ENCODE measurements around the gene EXOC7. TPM values are rescaled to one million over a fixed set of nuclear protein-coding genes. Genes with fewer than 3 reads are reported as not detected.

The EXOC7 gene
- total and polyA plus RNA-seq, 8 donors = 31.8 to 280 (median 68.1) TPM

DNA sequence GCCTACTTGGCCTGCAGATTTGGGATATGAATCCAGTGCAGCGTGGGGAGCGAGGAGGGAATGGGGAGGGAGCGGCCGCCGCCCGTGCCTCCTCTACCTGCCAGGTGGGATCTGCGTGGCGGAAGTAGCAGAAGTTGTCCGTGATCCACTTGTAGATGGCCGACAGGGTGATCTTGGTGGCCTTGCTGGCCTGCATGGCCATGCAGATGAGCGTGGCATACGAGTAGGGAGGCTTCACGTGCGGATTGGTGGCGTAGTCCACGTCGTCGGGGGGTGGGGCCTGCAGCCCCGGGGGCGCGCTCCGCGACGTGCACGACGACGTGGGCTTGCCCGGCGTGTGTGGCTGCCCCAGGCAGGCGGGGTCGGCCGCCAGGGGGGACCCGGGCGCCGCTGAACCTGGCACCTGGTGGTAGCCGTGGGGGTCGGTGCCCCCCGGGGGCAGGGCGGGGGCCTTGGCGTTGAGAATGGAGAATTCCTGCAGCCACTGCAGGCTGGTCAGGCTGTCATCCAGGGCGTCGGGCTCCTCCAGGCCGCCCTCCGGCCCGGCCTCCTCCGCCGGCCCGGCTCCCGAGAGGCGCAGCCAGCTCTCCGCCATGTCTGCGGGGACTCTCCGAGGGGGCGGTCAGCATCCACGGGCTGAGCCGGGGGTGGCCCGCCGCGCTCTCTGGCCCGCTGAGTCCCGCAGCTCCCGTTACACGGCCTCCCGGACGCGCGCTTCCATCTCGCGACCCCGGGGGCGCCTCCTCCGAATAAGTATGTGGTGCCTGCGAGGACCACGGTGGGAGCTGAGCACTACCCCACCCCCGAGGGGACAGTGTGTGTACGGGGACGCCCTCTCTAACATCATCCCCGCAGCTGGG lies 36.4 kb upstream of the EXOC7 start:
- Histone ChIP-seq H3K4me3 (peak overlapping the region; percentile 23 to 59 (median 49)), H3K4me1 (peaks cover 24 to 58% (median 37%) of the 10 kb centered on the region in 4 donors), H3K36me3 (no peaks in the 10 kb centered on the region), H3K27me3 (peaks cover 0 to 61% (median 47%) of the 10 kb centered on the region in 3 donors), H3K27ac (no peak overlapping the region), H3K9me3 (no peaks in the 10 kb centered on the region)
- peak in 1 of 2 donors; percentile 82 for DNase-seq
- intact Hi-C loops (cut with DNase I; ENCODE audit: low total_unique reads) = no loop called here
- no peak for TF ChIP-seq EP300 (IDR thresholded peaks at IDR 0.05)
- TF ChIP-seq POLR2A (IDR thresholded peaks at IDR 0.05) = no peak
- TF ChIP-seq POLR2AphosphoS5 (IDR thresholded peaks at IDR 0.05) = no peak
- TF ChIP-seq CTCF (IDR thresholded peaks at IDR 0.05) = peak in 1 of 7 experiments; percentile 11
- WGBS, 5 donors = 20 to 28% (median 28%) methylated on average over 22 to 78 of the region's 78 CpGs

- no peak for TF ChIP-seq POLR2AphosphoS5 (IDR thresholded peaks at IDR 0.05)
- TF ChIP-seq CTCF (IDR thresholded peaks at IDR 0.05) = no peak
- TF ChIP-seq POLR2A (IDR thresholded peaks at IDR 0.05) = no peak
- no peak for TF ChIP-seq EP300 (IDR thresholded peaks at IDR 0.05)
- WGBS, 5 donors = 56 to 67% (median 60%) methylated on average over 12 to 15 of the region's 15 CpGs
- peaks cover 24 to 55% (median 37%) of the 10 kb centered on the region in 4 donors for H3K4me1 ChIP-seq
- H3K36me3 ChIP-seq = no peaks in the 10 kb centered on the region
- intact Hi-C loops (cut with DNase I; ENCODE audit: low total_unique reads) = no loop called here
- no peaks in the 10 kb centered on the region for H3K9me3 ChIP-seq
- no peak for DNase-seq
- H3K27me3 ChIP-seq = peaks cover 0 to 70% (median 51%) of the 10 kb centered on the region in 3 donors
- H3K4me3 ChIP-seq = no peak overlapping the region
- H3K27ac ChIP-seq = no peak overlapping the region
These were observed 35.5 kb upstream of the EXOC7 start for GRCh38 chr17:76138896-76139752.

- Histone ChIP-seq H3K27me3 (peaks cover 0 to 78% (median 51%) of the 10 kb centered on the region in 3 donors), H3K27ac (no peak overlapping the region), H3K4me3 (peak overlapping the region in 1 of 4 donors; percentile 3), H3K9me3 (no peaks in the 10 kb centered on the region), H3K36me3 (no peaks in the 10 kb centered on the region), H3K4me1 (peaks cover 24 to 48% (median 38%) of the 10 kb centered on the region in 4 donors)
- 26 to 32% (median 28%) methylated on average over 17 to 23 of the region's 23 CpGs for WGBS, 5 donors
- no peak for TF ChIP-seq EP300 (IDR thresholded peaks at IDR 0.05)
- no peak for TF ChIP-seq CTCF (IDR thresholded peaks at IDR 0.05)
- TF ChIP-seq POLR2AphosphoS5 (IDR thresholded peaks at IDR 0.05) = no peak
- TF ChIP-seq POLR2A (IDR thresholded peaks at IDR 0.05) = no peak
- peak in 1 of 2 donors; percentile 83 for DNase-seq
- intact Hi-C loops (cut with DNase I; ENCODE audit: low total_unique reads) = no loop called here
These were observed 34.8 kb upstream of the EXOC7 start for GRCh38 chr17:76138234-76138895.
